GM12865 (cell line): ENCODE results near the gene GZMB.
A peak's percentile ranks its signal among the peaks of the same experiment; 100 is the strongest.

ENCODE experiments used
- DNase-seq: peaks from one replicate; pipeline ENCODE4 v3.0.0; 2010; ENCODE audit warnings: low read depth
- H3K4me3 ChIP-seq: 2 replicates; pipeline ENCODE4 v1.5.1; 2011; ENCODE audit warnings: mild to moderate bottlenecking, low read depth, low read length, control low read depth
- TF ChIP-seq, protein P1 (sequence below): IDR thresholded peaks from 2 replicates; pipeline ENCODE4 v1.5.1; 2011; ENCODE audit warnings: low read length, control low read depth, low read depth, inconsistent platforms; ENCODE audit not compliant: insufficient read depth; ENCODE audit errors: missing control alignments

Gene GZMB, protein sequence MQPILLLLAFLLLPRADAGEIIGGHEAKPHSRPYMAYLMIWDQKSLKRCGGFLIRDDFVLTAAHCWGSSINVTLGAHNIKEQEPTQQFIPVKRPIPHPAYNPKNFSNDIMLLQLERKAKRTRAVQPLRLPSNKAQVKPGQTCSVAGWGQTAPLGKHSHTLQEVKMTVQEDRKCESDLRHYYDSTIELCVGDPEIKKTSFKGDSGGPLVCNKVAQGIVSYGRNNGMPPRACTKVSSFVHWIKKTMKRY

DNA sequence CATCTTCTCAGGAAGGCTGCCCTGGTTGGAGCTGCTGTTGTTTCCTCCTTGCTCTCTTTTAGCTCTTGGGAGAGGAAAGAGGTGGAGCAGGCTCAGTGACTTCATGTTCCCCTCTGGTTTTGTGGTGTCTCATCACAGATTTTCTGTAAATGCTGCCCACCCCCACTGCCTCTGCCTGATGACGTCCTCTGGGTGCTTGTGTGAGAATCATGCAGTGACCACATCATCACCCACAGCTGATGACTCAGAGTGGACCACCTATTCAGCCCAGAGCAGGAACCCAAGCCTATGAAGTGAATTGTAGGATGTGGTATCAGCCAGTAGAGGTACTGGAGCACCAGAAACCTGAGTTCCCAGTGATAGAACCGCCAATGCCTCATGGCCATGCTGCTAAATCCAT is at the start of gene GZMB:
Gene GZMB (minus strand): TSS at position 33 of the 400 bp plus-strand sequence. CDS start 30 bp downstream, at position 3.
- TF ChIP-seq, protein P1, sequence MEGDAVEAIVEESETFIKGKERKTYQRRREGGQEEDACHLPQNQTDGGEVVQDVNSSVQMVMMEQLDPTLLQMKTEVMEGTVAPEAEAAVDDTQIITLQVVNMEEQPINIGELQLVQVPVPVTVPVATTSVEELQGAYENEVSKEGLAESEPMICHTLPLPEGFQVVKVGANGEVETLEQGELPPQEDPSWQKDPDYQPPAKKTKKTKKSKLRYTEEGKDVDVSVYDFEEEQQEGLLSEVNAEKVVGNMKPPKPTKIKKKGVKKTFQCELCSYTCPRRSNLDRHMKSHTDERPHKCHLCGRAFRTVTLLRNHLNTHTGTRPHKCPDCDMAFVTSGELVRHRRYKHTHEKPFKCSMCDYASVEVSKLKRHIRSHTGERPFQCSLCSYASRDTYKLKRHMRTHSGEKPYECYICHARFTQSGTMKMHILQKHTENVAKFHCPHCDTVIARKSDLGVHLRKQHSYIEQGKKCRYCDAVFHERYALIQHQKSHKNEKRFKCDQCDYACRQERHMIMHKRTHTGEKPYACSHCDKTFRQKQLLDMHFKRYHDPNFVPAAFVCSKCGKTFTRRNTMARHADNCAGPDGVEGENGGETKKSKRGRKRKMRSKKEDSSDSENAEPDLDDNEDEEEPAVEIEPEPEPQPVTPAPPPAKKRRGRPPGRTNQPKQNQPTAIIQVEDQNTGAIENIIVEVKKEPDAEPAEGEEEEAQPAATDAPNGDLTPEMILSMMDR: no peak
- DNase-seq: peak; percentile 37
- no peak within 1 kb of the TSS for H3K4me3 ChIP-seq

DNA sequence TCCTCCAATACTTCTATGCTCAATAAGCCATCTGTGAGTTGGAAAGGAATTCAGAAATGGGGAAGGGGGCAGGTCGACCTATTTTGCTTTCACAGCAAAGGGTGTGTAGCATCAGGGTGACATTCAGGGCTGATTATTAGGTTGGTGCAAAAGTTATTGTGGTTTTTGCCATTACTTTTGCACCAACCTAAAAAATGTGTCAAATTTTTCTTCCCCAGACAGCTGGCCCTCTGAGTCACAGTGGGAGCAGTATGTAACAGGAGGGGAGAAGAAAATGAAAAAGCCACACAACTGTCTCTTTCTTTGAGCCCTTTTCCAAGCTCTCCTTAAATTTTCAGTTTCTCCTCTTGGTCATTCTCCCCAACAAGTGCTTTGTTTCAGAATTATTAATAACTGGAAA is 47.1 kb upstream of the GZMB start:
- DNase-seq: no peak
- TF ChIP-seq, protein P1: no peak
- H3K4me3 ChIP-seq: no peak overlapping the region

DNA sequence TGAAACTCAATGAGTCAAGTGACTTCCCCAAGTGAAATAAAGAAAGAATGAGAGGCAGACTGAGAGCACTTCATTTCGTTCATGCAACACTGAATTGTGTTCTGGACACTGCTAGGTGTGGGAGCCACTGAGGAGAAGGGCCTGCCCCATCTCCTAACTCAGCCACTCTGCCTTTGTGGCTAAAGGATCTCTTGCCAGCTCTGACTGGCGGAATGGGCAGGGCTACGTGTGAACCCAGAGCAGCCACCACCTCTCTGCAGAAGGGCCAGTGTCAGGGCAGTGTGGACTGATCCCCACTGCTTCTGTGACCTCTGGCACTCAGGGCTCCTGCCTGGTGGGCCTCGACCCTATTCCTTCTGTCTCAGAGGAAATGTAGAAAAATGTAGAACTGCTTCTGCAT is 46.5 kb upstream of the GZMB start:
- TF ChIP-seq, protein P1: no peak
- DNase-seq: no peak
- no peak overlapping the region for H3K4me3 ChIP-seq

DNA sequence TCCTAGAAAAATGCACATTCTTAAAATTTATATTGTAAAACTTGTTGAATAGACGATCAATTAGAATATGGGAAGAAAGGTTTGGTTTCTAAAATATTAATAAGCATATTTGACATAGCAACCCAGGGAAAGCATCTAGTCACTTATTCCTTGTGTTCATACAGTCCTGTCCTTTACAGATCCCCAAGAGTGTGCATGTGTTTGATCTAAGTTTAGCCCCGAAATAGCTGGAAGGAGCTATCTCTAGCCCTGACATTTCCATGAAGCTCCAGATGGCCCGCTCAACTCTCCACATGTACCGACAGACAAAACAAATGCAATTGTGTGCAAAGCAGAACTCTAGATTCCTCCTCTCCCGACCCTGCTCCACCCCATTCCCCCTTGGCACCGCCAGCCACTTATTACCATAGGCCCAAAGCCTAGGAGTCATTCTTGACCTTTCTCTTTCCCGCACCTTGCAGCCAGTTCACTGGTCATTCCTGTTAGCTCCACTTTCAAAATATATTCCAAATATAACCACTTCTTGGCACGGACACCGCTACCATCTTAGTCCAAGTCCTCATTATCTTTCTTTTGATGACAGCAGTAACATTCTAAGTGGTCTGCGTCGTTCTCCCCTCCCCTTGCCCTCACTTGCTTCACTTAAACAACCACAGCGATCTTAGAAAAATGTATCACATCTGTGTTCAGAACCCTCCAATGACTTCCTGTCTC is 45.4 kb upstream of the GZMB start:
- TF ChIP-seq, protein P1: no peak
- no peak overlapping the region for H3K4me3 ChIP-seq
- DNase-seq: no peak

DNA sequence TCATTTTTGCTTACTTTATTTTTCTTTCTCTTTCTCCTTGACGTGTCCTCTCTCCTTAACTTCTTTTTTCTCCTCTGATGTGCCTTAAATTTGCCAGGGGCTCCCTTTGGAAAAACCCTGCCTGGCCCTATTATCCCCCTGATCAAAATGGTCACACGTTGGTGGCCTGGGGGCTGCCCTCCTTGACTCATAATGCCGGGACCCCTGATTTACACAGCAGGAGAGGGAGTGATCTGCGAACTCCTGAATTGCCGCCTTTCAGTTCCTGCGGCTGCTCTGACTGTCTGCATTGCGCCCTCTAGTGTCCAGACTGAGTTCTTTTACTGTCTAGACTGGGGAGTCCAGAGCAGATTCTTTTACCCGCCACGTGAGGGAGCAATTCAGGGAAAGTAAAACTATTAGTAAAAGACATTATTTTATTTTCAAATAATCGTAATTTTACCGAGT is 44.8 kb upstream of the GZMB start:
- peak overlapping the region; percentile 38 for H3K4me3 ChIP-seq
- DNase-seq: peak; percentile 95
- TF ChIP-seq, protein P1: peak; percentile 95

DNA sequence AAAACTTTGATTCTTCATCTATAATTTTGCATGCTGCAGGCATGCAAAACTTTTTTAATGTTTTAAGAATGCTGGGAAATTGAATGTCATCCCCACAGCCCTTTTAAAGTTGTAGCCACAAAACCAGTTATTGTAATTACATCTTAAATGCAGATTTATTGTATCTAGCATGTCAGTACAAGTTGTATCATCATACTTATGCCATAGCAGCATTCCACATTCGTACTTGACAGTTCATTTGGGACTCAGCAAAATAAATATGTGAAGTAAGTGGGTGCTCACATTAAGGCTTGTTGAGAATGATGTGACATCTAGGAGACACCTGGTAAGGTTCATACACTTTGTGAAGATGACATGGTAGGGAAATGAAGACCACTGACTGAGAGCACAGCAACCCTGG is 44.0 kb upstream of the GZMB start:
- TF ChIP-seq, protein P1: no peak
- H3K4me3 ChIP-seq: no peak overlapping the region
- DNase-seq: no peak
